ENCODE results near the gene SLC15A4. TPM values are rescaled to one million over a fixed set of nuclear protein-coding genes. Genes with fewer than 3 reads are reported as not detected.

Gene SLC15A4
- polyA plus RNA-seq: 13.8 TPM

GRCh38 chr12:128823916-128824839 is at the start of gene SLC15A4:
TSS of gene SLC15A4 (minus strand) at chr12:128823958. CDS start at chr12:128823943, 15 bp downstream.
- Mint-ChIP-seq H3K27me3 (no peaks in the 10 kb centered on the region), H3K27ac (peak within 1 kb of the TSS; percentile 85 to 90 (median 86)), H3K4me3 (peak within 1 kb of the TSS; percentile 87 to 96 (median 93)), H3K36me3 (no peaks in the 10 kb centered on the region), H3K4me1 (peaks cover 15 to 39% (median 31%) of the 10 kb centered on the region in 3 donors), H3K9me3 (no peaks in the 10 kb centered on the region)

- H3K27me3 Mint-ChIP-seq: no peaks in the 10 kb centered on the region
- no peaks in the 10 kb centered on the region for H3K36me3 Mint-ChIP-seq
- H3K4me3 Mint-ChIP-seq: peak overlapping the region in 1 of 4 donors; percentile 75
- H3K9me3 Mint-ChIP-seq: peaks cover 11 to 14% (median 13%) of the 10 kb centered on the region in 3 donors
- no peak overlapping the region for H3K27ac Mint-ChIP-seq
- H3K4me1 Mint-ChIP-seq: peaks cover 0 to 1% (median 0%) of the 10 kb centered on the region in 3 donors
These were observed 48.5 kb upstream of the SLC15A4 start for GRCh38 chr12:128872303-128872702.

GRCh38 chr12:128871516-128871892 is 47.7 kb upstream of the SLC15A4 start:
- Mint-ChIP-seq H3K36me3 (no peaks in the 10 kb centered on the region), H3K9me3 (peaks cover 7 to 8% (median 7%) of the 10 kb centered on the region in 3 donors), H3K27me3 (no peaks in the 10 kb centered on the region), H3K4me3 (no peak overlapping the region), H3K27ac (no peak overlapping the region), H3K4me1 (peaks cover 0 to 1% (median 0%) of the 10 kb centered on the region in 3 donors)

- Mint-ChIP-seq H3K27ac (no peak overlapping the region), H3K9me3 (no peaks in the 10 kb centered on the region), H3K27me3 (peaks cover 1% of the 10 kb centered on the region), H3K4me1 (peaks cover 0 to 1% (median 0%) of the 10 kb centered on the region in 3 donors), H3K4me3 (no peak overlapping the region), H3K36me3 (no peaks in the 10 kb centered on the region)
These were observed 43.7 kb upstream of the SLC15A4 start for GRCh38 chr12:128867466-128867865.

GRCh38 chr12:128864516-128865186 is 40.9 kb upstream of the SLC15A4 start:
- Mint-ChIP-seq H3K4me3 (no peak overlapping the region), H3K27me3 (peaks cover 5% of the 10 kb centered on the region)

GRCh38 chr12:128863957-128864356 is 40.2 kb upstream of the SLC15A4 start:
- Mint-ChIP-seq H3K27me3 (peaks cover 7% of the 10 kb centered on the region), H3K4me1 (no peaks in the 10 kb centered on the region), H3K27ac (peak overlapping the region in 1 of 3 donors; percentile 27), H3K9me3 (no peaks in the 10 kb centered on the region), H3K4me3 (no peak overlapping the region), H3K36me3 (no peaks in the 10 kb centered on the region)

More at GRCh38 chr12:128864516-128865186, 40.9 kb upstream of the SLC15A4 start:
- H3K4me1 Mint-ChIP-seq: no peaks in the 10 kb centered on the region
- no peaks in the 10 kb centered on the region for H3K36me3 Mint-ChIP-seq
- no peaks in the 10 kb centered on the region for H3K9me3 Mint-ChIP-seq
- no peak overlapping the region for H3K27ac Mint-ChIP-seq

- Mint-ChIP-seq H3K27me3 (peaks cover 6% of the 10 kb centered on the region), H3K4me3 (peak overlapping the region in 1 of 4 donors; percentile 3), H3K27ac (no peak overlapping the region), H3K4me1 (peaks cover 0 to 3% (median 0%) of the 10 kb centered on the region in 3 donors), H3K36me3 (peaks cover under 1% of the 10 kb centered on the region), H3K9me3 (no peaks in the 10 kb centered on the region)
These were observed 37.7 kb upstream of the SLC15A4 start for GRCh38 chr12:128861226-128862016.

- no peak overlapping the region for H3K27ac Mint-ChIP-seq
- peaks cover 12% of the 10 kb centered on the region for H3K27me3 Mint-ChIP-seq
- peaks cover 2% of the 10 kb centered on the region for H3K36me3 Mint-ChIP-seq
- no peak overlapping the region for H3K4me3 Mint-ChIP-seq
- H3K4me1 Mint-ChIP-seq: peaks cover 0 to 3% (median 0%) of the 10 kb centered on the region in 3 donors
- H3K9me3 Mint-ChIP-seq: no peaks in the 10 kb centered on the region
These were observed 35.6 kb upstream of the SLC15A4 start for GRCh38 chr12:128859311-128859710.

- Mint-ChIP-seq H3K9me3 (no peaks in the 10 kb centered on the region), H3K36me3 (peaks cover 2% of the 10 kb centered on the region), H3K4me3 (no peak overlapping the region), H3K4me1 (peaks cover 0 to 3% (median 1%) of the 10 kb centered on the region in 3 donors), H3K27ac (no peak overlapping the region), H3K27me3 (peaks cover 17% of the 10 kb centered on the region)
These were observed 33.5 kb upstream of the SLC15A4 start for GRCh38 chr12:128857133-128857763.

GRCh38 chr12:128856791-128857078 is 33.0 kb upstream of the SLC15A4 start:
- H3K4me1 Mint-ChIP-seq: peaks cover 1 to 3% (median 3%) of the 10 kb centered on the region in 3 donors
- H3K36me3 Mint-ChIP-seq: peaks cover 2% of the 10 kb centered on the region
- no peak overlapping the region for H3K4me3 Mint-ChIP-seq
- H3K27ac Mint-ChIP-seq: no peak overlapping the region
- H3K9me3 Mint-ChIP-seq: no peaks in the 10 kb centered on the region
- H3K27me3 Mint-ChIP-seq: peaks cover 17% of the 10 kb centered on the region

GRCh38 chr12:128856035-128856790 is 32.5 kb upstream of the SLC15A4 start:
- H3K9me3 Mint-ChIP-seq: no peaks in the 10 kb centered on the region
- peaks cover 21% of the 10 kb centered on the region for H3K27me3 Mint-ChIP-seq
- no peak overlapping the region for H3K4me3 Mint-ChIP-seq
- peaks cover 2% of the 10 kb centered on the region for H3K36me3 Mint-ChIP-seq
- H3K27ac Mint-ChIP-seq: no peak overlapping the region
- H3K4me1 Mint-ChIP-seq: peaks cover 1 to 3% (median 3%) of the 10 kb centered on the region in 3 donors

- no peaks in the 10 kb centered on the region for H3K9me3 Mint-ChIP-seq
- H3K27me3 Mint-ChIP-seq: peaks cover 20% of the 10 kb centered on the region
- H3K4me1 Mint-ChIP-seq: peaks cover under 1 to 17% (median 1%) of the 10 kb centered on the region in 3 donors
- peaks cover 2% of the 10 kb centered on the region for H3K36me3 Mint-ChIP-seq
- H3K27ac Mint-ChIP-seq: no peak overlapping the region
- peak overlapping the region; percentile 53 to 90 (median 80) for H3K4me3 Mint-ChIP-seq
These were observed 29.9 kb upstream of the SLC15A4 start for GRCh38 chr12:128853600-128854197.

- Mint-ChIP-seq H3K4me3 (peak within 1 kb of the TSS; percentile 53 to 90 (median 80)), H3K9me3 (peaks cover 0 to 2% (median 0%) of the 10 kb centered on the region in 3 donors), H3K4me1 (peaks cover 0 to 17% (median 1%) of the 10 kb centered on the region in 3 donors), H3K27ac (no peak within 1 kb of the TSS), H3K27me3 (peaks cover 20% of the 10 kb centered on the region), H3K36me3 (peaks cover 2% of the 10 kb centered on the region)
These were observed 29.3 kb upstream of the SLC15A4 start, which contains the start of gene GLT1D1 for GRCh38 chr12:128852885-128853599. TSS of gene GLT1D1 (plus strand) at chr12:128853478. CDS start at chr12:128853582, 104 bp downstream.

Data from IgD-negative memory B cell (primary cell).